ENCODE data around the gene IDH3G. TPM values are rescaled to one million over a fixed set of nuclear protein-coding genes. Genes with fewer than 3 reads are reported as not detected.

The IDH3G gene
- total RNA-seq, 2 experiments from 2014 or later, result 46.8 to 47.3 TPM

GRCh38 chrX:153738056-153738605, 56.0 kb downstream of the IDH3G start:
- no peak overlapping the region for H3K4me3 ChIP-seq (ENCODE audit: low read length)
- peaks cover 16% of the 10 kb centered on the region for H3K36me3 Mint-ChIP-seq (ENCODE audit: low read depth)
- no peaks in the 10 kb centered on the region for H3K9me3 Mint-ChIP-seq
- POLR2A ChIA-PET, result no interaction called here
- no peaks in the 10 kb centered on the region for H3K27me3 ChIP-seq (ENCODE audit: control insufficient read depth in 1 of 2, insufficient read depth in 2 of 2, low read length in 2 of 2)
- TF ChIP-seq CTCF (IDR thresholded peaks at IDR 0.05), result no peak
- no peak overlapping the region for H3K27ac Mint-ChIP-seq
- peaks cover 32% of the 10 kb centered on the region for H3K4me1 ChIP-seq (ENCODE audit: insufficient read depth, low read length)
- no peak overlapping the region for H3K27ac ChIP-seq (ENCODE audit: low read depth in 1 of 2, low read length in 2 of 2)
- H3K4me3 Mint-ChIP-seq, result no peak overlapping the region
- ATAC-seq (ENCODE audit: poor library complexity) (no peak), DNase-seq (no peak)
- H3K4me1 Mint-ChIP-seq (ENCODE audit: low read depth), result peaks cover 24% of the 10 kb centered on the region
- CTCF ChIA-PET, result no interaction called here
- peaks cover 8% of the 10 kb centered on the region for H3K36me3 ChIP-seq (ENCODE audit: insufficient read depth, low read length)
- H3K27me3 Mint-ChIP-seq, result no peaks in the 10 kb centered on the region
- H3K9me3 ChIP-seq (ENCODE audit: control insufficient read depth in 1 of 2, insufficient read depth in 1 of 2, low read length in 2 of 2), result no peaks in the 10 kb centered on the region
- intact Hi-C loops (cut with DNase I, micrococcal nuclease), result no loop called here

GRCh38 chrX:153736871-153737441, 57.2 kb downstream of the IDH3G start:
- H3K4me1 ChIP-seq (ENCODE audit: insufficient read depth, low read length), result peaks cover 32% of the 10 kb centered on the region
- no peak for TF ChIP-seq CTCF (IDR thresholded peaks at IDR 0.05)
- CTCF ChIA-PET, result no interaction called here
- peaks cover 8% of the 10 kb centered on the region for H3K36me3 ChIP-seq (ENCODE audit: insufficient read depth, low read length)
- POLR2A ChIA-PET, result no interaction called here
- DNase-seq (no peak), ATAC-seq (ENCODE audit: poor library complexity) (no peak)
- Mint-ChIP-seq H3K4me1 (ENCODE audit: low read depth) (peaks cover 24% of the 10 kb centered on the region), H3K36me3 (ENCODE audit: low read depth) (peaks cover 16% of the 10 kb centered on the region), H3K27ac (no peak overlapping the region), H3K4me3 (no peak overlapping the region), H3K27me3 (no peaks in the 10 kb centered on the region), H3K9me3 (no peaks in the 10 kb centered on the region)
- intact Hi-C loops (cut with DNase I, micrococcal nuclease), result no loop called here
- no peaks in the 10 kb centered on the region for H3K27me3 ChIP-seq (ENCODE audit: control insufficient read depth in 1 of 2, insufficient read depth in 2 of 2, low read length in 2 of 2)
- H3K9me3 ChIP-seq (ENCODE audit: control insufficient read depth in 1 of 2, insufficient read depth in 1 of 2, low read length in 2 of 2), result no peaks in the 10 kb centered on the region
- H3K27ac ChIP-seq (ENCODE audit: low read depth in 1 of 2, low read length in 2 of 2), result no peak overlapping the region
- H3K4me3 ChIP-seq (ENCODE audit: low read length), result no peak overlapping the region

- Histone ChIP-seq H3K36me3 (ENCODE audit: insufficient read depth, low read length) (peaks cover 10% of the 10 kb centered on the region), H3K4me1 (ENCODE audit: insufficient read depth, low read length) (peaks cover 31% of the 10 kb centered on the region), H3K9me3 (ENCODE audit: control insufficient read depth in 1 of 2, insufficient read depth in 1 of 2, low read length in 2 of 2) (no peaks in the 10 kb centered on the region), H3K4me3 (ENCODE audit: low read length) (no peak overlapping the region), H3K27me3 (ENCODE audit: control insufficient read depth in 1 of 2, insufficient read depth in 2 of 2, low read length in 2 of 2) (no peaks in the 10 kb centered on the region), H3K27ac (ENCODE audit: low read depth in 1 of 2, low read length in 2 of 2) (no peak overlapping the region)
- ATAC-seq (ENCODE audit: poor library complexity) (no peak), DNase-seq (no peak)
- POLR2A ChIA-PET, result no interaction called here
- CTCF ChIA-PET, result no interaction called here
- H3K9me3 Mint-ChIP-seq, result no peaks in the 10 kb centered on the region
- peaks cover 23% of the 10 kb centered on the region for H3K4me1 Mint-ChIP-seq (ENCODE audit: low read depth)
- no peak overlapping the region for H3K4me3 Mint-ChIP-seq
- intact Hi-C loops (cut with DNase I, micrococcal nuclease), result no loop called here
- H3K27me3 Mint-ChIP-seq, result no peaks in the 10 kb centered on the region
- no peak for TF ChIP-seq CTCF (IDR thresholded peaks at IDR 0.05)
- peaks cover 23% of the 10 kb centered on the region for H3K36me3 Mint-ChIP-seq (ENCODE audit: low read depth)
- no peak overlapping the region for H3K27ac Mint-ChIP-seq
These were observed 57.9 kb downstream of the IDH3G start for GRCh38 chrX:153736071-153736820.

Other genes with a start within 250 kb of the IDH3G start
- 10 to 100 TPM; 13.9 to 14.1 TPM for gene CCNQ, start 195.2 kb downstream of the IDH3G start, total RNA-seq
- not detected for gene DUSP9, start 147.2 kb downstream of the IDH3G start, total RNA-seq
- 1 to 10 TPM in 1 of 2 experiments, under 1 TPM in 1; 0.70 to 1.0 TPM for gene PNCK, start 120.6 kb downstream of the IDH3G start, total RNA-seq
- gene SLC6A8, start 106.4 kb downstream of the IDH3G start, total RNA-seq, result under 1 TPM; 0.42 to 0.71 TPM
- gene BCAP31, start 70.0 kb downstream of the IDH3G start, total RNA-seq, result 10 to 100 TPM; 42.1 to 43.1 TPM
- gene ABCD1, start 69.5 kb downstream of the IDH3G start, total RNA-seq, result 1 to 10 TPM; 8.6 to 9.2 TPM
- gene PLXNB3, start 30.1 kb downstream of the IDH3G start, total RNA-seq, result not detected
- not detected for gene SRPK3, start 13.3 kb downstream of the IDH3G start, total RNA-seq
- 100 to 1,000 TPM; 171 to 173 TPM for gene SSR4, start 293 bp upstream of the IDH3G start, total RNA-seq
- 10 to 100 TPM; 24.8 to 26.8 TPM for gene PDZD4, start 36.2 kb upstream of the IDH3G start, total RNA-seq
- 1 to 10 TPM in 1 of 2 experiments, under 1 TPM in 1; 0.89 to 1.2 TPM for gene L1CAM, start 91.8 kb upstream of the IDH3G start, total RNA-seq
- not detected for gene AVPR2, start 110.3 kb upstream of the IDH3G start, total RNA-seq
- gene ARHGAP4, start 131.9 kb upstream of the IDH3G start, total RNA-seq, result 100 to 1,000 TPM; 456 to 463 TPM
- 10 to 100 TPM; 41.5 to 42.0 TPM for gene NAA10, start 140.7 kb upstream of the IDH3G start, total RNA-seq
- 1 to 10 TPM; 8.6 to 9.3 TPM for gene RENBP, start 150.3 kb upstream of the IDH3G start, total RNA-seq
- 10 to 100 TPM; 45.9 to 50.2 TPM for gene HCFC1, start 177.4 kb upstream of the IDH3G start, total RNA-seq
- 1 to 10 TPM; 1.4 to 2.0 TPM for gene TMEM187, start 178.4 kb upstream of the IDH3G start, total RNA-seq
- gene IRAK1, start 225.5 kb upstream of the IDH3G start, total RNA-seq, result 10 to 100 TPM; 61.2 to 67.4 TPM

Data from CD4-positive, alpha-beta T cell (primary cell).